GM12878 (cell line): ENCODE measurements around the gene HMGN3. TPM values are rescaled to one million over a fixed set of nuclear protein-coding genes. Genes with fewer than 3 reads are reported as not detected.

Source experiments
- ATAC-seq: fragments of 200-7000 bp; cut with Tn5 transposase; 3 replicates; pipeline ENCODE4 v1.9.1; 2020; ENCODE audit warnings: mild to moderate bottlenecking, moderate library complexity
- BruUV-seq: library from RNA; stranded (reverse); fragments of 400-500 nt; replicated peaks from 2 replicates; lab custom pipeline; 2021; lab: Mats Ljungman, UMichigan
- CTCF ChIA-PET: fragments of 300-600 bp; sonication (Branson Sonifier 250); formaldehyde crosslinking; extraction: SDS; loops from one replicate; lab custom pipeline; 2021; ENCODE audit warnings: inconsistent platforms; lab: Yijun Ruan, JAX
- POLR2A ChIA-PET: fragments of 350-600 bp; formaldehyde crosslinking; extraction: SDS; loops from one replicate; lab custom pipeline; 2021; ENCODE audit warnings: inconsistent platforms; lab: Charles Lee
- RAD21 ChIA-PET: fragments of 300-600 bp; sonication (Branson Sonifier 250); formaldehyde crosslinking; loops from one replicate; lab custom pipeline; 2023; ENCODE audit warnings: antibody characterized with exemption; ENCODE audit not compliant: unreplicated experiment; lab: Charles Lee
- SMC1A ChIA-PET: fragments of 300-600 bp; sonication (Branson Sonifier 250); formaldehyde crosslinking; loops from one replicate; lab custom pipeline; 2023; ENCODE audit not compliant: unreplicated experiment, uncharacterized antibody; lab: Charles Lee
- DNase-seq: peaks from one replicate; pipeline ENCODE4 v3.0.0-alpha.2; 2011; ENCODE audit warnings: low read depth, low spot score
- FAIRE-seq: peaks from 3 replicates; lab custom pipeline; 2011; peaks lifted over from hg19 to GRCh38; lab: Jason Lieb, UNC
- H2AFZ ChIP-seq: 2 replicates; pipeline ENCODE4 v1.6.0; 2011; ENCODE audit warnings: low read depth, low read length, control low read depth; ENCODE audit not compliant: control insufficient read depth
- H3K27ac ChIP-seq: 2 replicates; pipeline ENCODE4 v1.5.1; 2011; ENCODE audit warnings: control low read depth; ENCODE audit not compliant: control insufficient read depth, insufficient read depth
- H3K27me3 ChIP-seq, 2 experiments: replicated peaks in 1 of 2; 2 replicates each; pipeline versions ENCODE4 v1.6.0 to v1.6.1; 2011; ENCODE audit warnings: low read length in 1 of 2; ENCODE audit not compliant: control insufficient read depth in 2 of 2, insufficient read depth in 2 of 2
- H3K36me3 ChIP-seq, 2 experiments: 2 replicates each; pipeline ENCODE4 v1.5.1; 2011; ENCODE audit warnings: low read length in 1 of 2; ENCODE audit not compliant: control insufficient read depth in 2 of 2, insufficient read depth in 2 of 2
- H3K4me1 ChIP-seq: 2 replicates; pipeline ENCODE4 v1.6.1; 2011; ENCODE audit warnings: mild to moderate bottlenecking, low read length, moderate library complexity, mixed read lengths; ENCODE audit not compliant: control insufficient read depth, insufficient read depth
- H3K4me2 ChIP-seq: 2 replicates; pipeline ENCODE4 v1.6.0; 2011; ENCODE audit warnings: control low read depth; ENCODE audit not compliant: control insufficient read depth, insufficient read depth
- H3K4me3 ChIP-seq: fragments of 200-600 bp; sonication (generic); 2 replicates; pipeline ENCODE4 v1.5.1; 2016
- H3K79me2 ChIP-seq: 2 replicates; pipeline ENCODE4 v1.6.0; 2011; ENCODE audit warnings: low read length; ENCODE audit not compliant: control insufficient read depth, insufficient read depth
- H3K9ac ChIP-seq: 2 replicates; pipeline ENCODE4 v1.8.0; 2011; ENCODE audit warnings: low read length, control low read depth, mixed read lengths; ENCODE audit not compliant: control insufficient read depth, insufficient read depth
- H3K9me3 ChIP-seq: replicated peaks from 3 replicates; pipeline ENCODE4 v1.5.1; 2011; ENCODE audit warnings: mild to moderate bottlenecking, low read length; ENCODE audit not compliant: control insufficient read depth, insufficient read depth
- H4K20me1 ChIP-seq: 2 replicates; pipeline ENCODE4 v1.6.0; 2011; ENCODE audit not compliant: control insufficient read depth, insufficient read depth
- HSF1 ChIP-seq: fragments of 150-350 bp; IDR thresholded peaks from 2 replicates; pipeline ENCODE4 v1.6.1; 2014; ENCODE audit warnings: mild to moderate bottlenecking, low read depth, low read length
- KAT2A ChIP-seq: conservative IDR thresholded peaks from 2 replicates; pipeline ENCODE4 v1.6.1; 2011; ENCODE audit warnings: low read depth, low read length; ENCODE audit not compliant: control insufficient read depth
- MXI1 ChIP-seq: fragments of 150-350 bp; IDR thresholded peaks from 2 replicates; pipeline ENCODE4 v1.6.1; 2011; ENCODE audit warnings: low read depth, mild to moderate bottlenecking, inconsistent platforms, low read length, improper control_type of control experiment
- YBX1 ChIP-seq: fragments of 450-650 bp; IDR thresholded peaks from 2 replicates; pipeline ENCODE4 v1.6.1; 2016; ENCODE audit warnings: antibody characterized with exemption
- WGBS: methylation state at CpG from one replicate; pipeline ENCODE4 v1.1.6; 2016; ENCODE audit warnings: low lambda C conversion rate; ENCODE audit not compliant: insufficient replicate concordance, insufficient coverage; ENCODE audit errors: missing lambda C conversion rate; 5-methylcytosine and 5-hydroxymethylcytosine counted together
- in situ Hi-C: fragments of 300-500 bp; cut with MboI; formaldehyde crosslinking; loops from 9 replicates; pipeline ENCODE4 v1.14.3; 2018; ENCODE audit warnings: mixed read lengths
- intact Hi-C: fragments of 100-400 bp; cut with micrococcal nuclease; formaldehyde crosslinking; loops from one replicate; pipeline ENCODE4 v1.14.2; 2022; ENCODE audit not compliant: unreplicated experiment
- polyA plus RNA-seq, 11 experiments: library from polyadenylated mRNA; depleted of rRNA in 4 of 11; unstranded in 6 of 11; stranded (reverse) in 5 of 11; fragments of >200 nt; fragmentation: Nextera tagmentation in 4 of 11; fragmentation: Illumina TruSeq in 1 of 11; extraction: Ambion mirVana in 4 of 11; extraction: Trizol in 1 of 11; gene quantifications; 1 replicate in 1 of 11; 2 replicates in 10 of 11; pipeline versions ENCODE4 v1.2.1 to v1.2.3, GENCODE V29; 2011 to 2016; ENCODE audit warnings: inconsistent platforms in 2 of 11, missing spikeins in 2 of 11, low read depth in 1 of 11
- total RNA-seq, 4 experiments: library from RNA; depleted of rRNA in 3 of 4; stranded (reverse); fragments of >200 nt in 3 of 4; fragmentation: Illumina TruSeq in 1 of 4; extraction: Trizol in 1 of 4; gene quantifications; 2 replicates each; pipeline versions ENCODE4 v1.2.1 to v1.2.3, GENCODE V29; 2013 to 2021
- TF ChIP-seq, protein P1 (sequence below): fragments of 150-350 bp; IDR thresholded peaks from 2 replicates; pipeline ENCODE4 v1.6.1; 2016; ENCODE audit warnings: low read depth, low read length

HMGN3 gene
- total and polyA plus RNA-seq, 10 of the 15 experiments (the other 5 are each of a cell fraction or from before 2014, with no cell fraction given) = 115 to 496 (median 262) TPM

GRCh38 chr6:79261666-79262065, 27.2 kb upstream of the HMGN3 start:
- FAIRE-seq (no peak), DNase-seq (no peak), ATAC-seq (no peak)
- no peaks in the 10 kb centered on the region for H3K4me1 ChIP-seq
- H4K20me1 ChIP-seq = no peaks in the 10 kb centered on the region
- ChIA-PET CTCF (no interaction called here), SMC1A (no interaction called here), RAD21 (no interaction called here), POLR2A (no interaction called here)
- no peaks in the 10 kb centered on the region for H3K27me3 ChIP-seq
- H3K27ac ChIP-seq = no peak overlapping the region
- no peak overlapping the region for H2AFZ ChIP-seq
- 63% methylated on average over 4 of the region's 5 CpGs for WGBS
- in situ Hi-C loops (no loop called here), intact Hi-C loops (no loop called here)
- BruUV-seq = no TSS peak
- no peaks in the 10 kb centered on the region; the same call in 2 of the 3 replicates for H3K9me3 ChIP-seq
- TF ChIP-seq, protein P1, sequence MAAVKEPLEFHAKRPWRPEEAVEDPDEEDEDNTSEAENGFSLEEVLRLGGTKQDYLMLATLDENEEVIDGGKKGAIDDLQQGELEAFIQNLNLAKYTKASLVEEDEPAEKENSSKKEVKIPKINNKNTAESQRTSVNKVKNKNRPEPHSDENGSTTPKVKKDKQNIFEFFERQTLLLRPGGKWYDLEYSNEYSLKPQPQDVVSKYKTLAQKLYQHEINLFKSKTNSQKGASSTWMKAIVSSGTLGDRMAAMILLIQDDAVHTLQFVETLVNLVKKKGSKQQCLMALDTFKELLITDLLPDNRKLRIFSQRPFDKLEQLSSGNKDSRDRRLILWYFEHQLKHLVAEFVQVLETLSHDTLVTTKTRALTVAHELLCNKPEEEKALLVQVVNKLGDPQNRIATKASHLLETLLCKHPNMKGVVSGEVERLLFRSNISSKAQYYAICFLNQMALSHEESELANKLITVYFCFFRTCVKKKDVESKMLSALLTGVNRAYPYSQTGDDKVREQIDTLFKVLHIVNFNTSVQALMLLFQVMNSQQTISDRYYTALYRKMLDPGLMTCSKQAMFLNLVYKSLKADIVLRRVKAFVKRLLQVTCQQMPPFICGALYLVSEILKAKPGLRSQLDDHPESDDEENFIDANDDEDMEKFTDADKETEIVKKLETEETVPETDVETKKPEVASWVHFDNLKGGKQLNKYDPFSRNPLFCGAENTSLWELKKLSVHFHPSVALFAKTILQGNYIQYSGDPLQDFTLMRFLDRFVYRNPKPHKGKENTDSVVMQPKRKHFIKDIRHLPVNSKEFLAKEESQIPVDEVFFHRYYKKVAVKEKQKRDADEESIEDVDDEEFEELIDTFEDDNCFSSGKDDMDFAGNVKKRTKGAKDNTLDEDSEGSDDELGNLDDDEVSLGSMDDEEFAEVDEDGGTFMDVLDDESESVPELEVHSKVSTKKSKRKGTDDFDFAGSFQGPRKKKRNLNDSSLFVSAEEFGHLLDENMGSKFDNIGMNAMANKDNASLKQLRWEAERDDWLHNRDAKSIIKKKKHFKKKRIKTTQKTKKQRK = no peak
- TF ChIP-seq HSF1 (no peak), YBX1 (no peak), MXI1 (no peak), KAT2A (no peak)
- no peak overlapping the region for H3K4me2 ChIP-seq
- H3K36me3 ChIP-seq = no peaks in the 10 kb centered on the region
- no peak overlapping the region for H3K9ac ChIP-seq
- H3K4me3 ChIP-seq = no peak overlapping the region
- no peaks in the 10 kb centered on the region for H3K79me2 ChIP-seq
